RWPE2 (cell line): ENCODE results near the gene CCSAP.
"Not testable (repeated sequence)": the region's sequence is repeated elsewhere in the genome, so short reads cannot be mapped to it uniquely, and the experiment has no call there.

ENCODE experiments used
- ATAC-seq: fragments of 200-7000 bp; cut with Tn5 transposase; 3 replicates; pipeline ENCODE4 v1.9.1; 2021; ENCODE audit warnings: low read depth
- DNase-seq: peaks from one replicate; pipeline ENCODE4 v3.0.0-alpha.2; 2020; ENCODE audit warnings: low spot score
- H3K27ac ChIP-seq: fragments of 450-650 bp; 2 replicates; pipeline ENCODE4 v1.5.1; 2017; ENCODE audit warnings: mild to moderate bottlenecking; ENCODE audit not compliant: poor library complexity, severe bottlenecking
- H3K27me3 ChIP-seq: fragments of 250-450 bp; sonication (Bioruptor Pico); 2 replicates; pipeline ENCODE4 v1.5.1; 2021; ENCODE audit warnings: mild to moderate bottlenecking, moderate library complexity; ENCODE audit not compliant: insufficient read depth, poor library complexity, severe bottlenecking
- H3K36me3 ChIP-seq: fragments of 250-450 bp; sonication (Bioruptor Pico); 2 replicates; pipeline ENCODE4 v1.5.1; 2020; ENCODE audit warnings: low read depth, mild to moderate bottlenecking, moderate library complexity
- H3K4me1 ChIP-seq: fragments of 250-450 bp; sonication (Bioruptor Pico); 2 replicates; pipeline ENCODE4 v1.5.1; 2021; ENCODE audit warnings: mild to moderate bottlenecking, moderate library complexity; ENCODE audit not compliant: insufficient read depth, poor library complexity, severe bottlenecking
- H3K4me3 ChIP-seq: fragments of 250-450 bp; sonication (Bioruptor Pico); 2 replicates; pipeline ENCODE4 v1.5.1; 2021; ENCODE audit warnings: mild to moderate bottlenecking, moderate library complexity; ENCODE audit not compliant: severe bottlenecking
- H3K9me3 ChIP-seq: fragments of 250-450 bp; sonication (Bioruptor Pico); 2 replicates; pipeline ENCODE4 v1.5.1; 2021; ENCODE audit warnings: mild to moderate bottlenecking, moderate library complexity; ENCODE audit not compliant: severe bottlenecking
- TF ChIP-seq, protein P1 (sequence below): fragments of 450-650 bp; IDR thresholded peaks from one replicate; pipeline ENCODE4 v1.5.1; 2017; ENCODE audit warnings: mild to moderate bottlenecking, moderate library complexity; ENCODE audit not compliant: poor library complexity, severe bottlenecking

Gene CCSAP

GRCh38 chr1:229296541-229296941 is 46.3 kb downstream of the CCSAP start:
- Histone ChIP-seq H3K9me3 (no peaks in the 10 kb centered on the region), H3K4me3 (no peak overlapping the region), H3K27me3 (no peaks in the 10 kb centered on the region), H3K4me1 (no peaks in the 10 kb centered on the region), H3K27ac (no peak overlapping the region), H3K36me3 (peaks cover 10% of the 10 kb centered on the region; the same call in 1 of the 2 replicates)
- no peak for DNase-seq
- TF ChIP-seq, protein P1, sequence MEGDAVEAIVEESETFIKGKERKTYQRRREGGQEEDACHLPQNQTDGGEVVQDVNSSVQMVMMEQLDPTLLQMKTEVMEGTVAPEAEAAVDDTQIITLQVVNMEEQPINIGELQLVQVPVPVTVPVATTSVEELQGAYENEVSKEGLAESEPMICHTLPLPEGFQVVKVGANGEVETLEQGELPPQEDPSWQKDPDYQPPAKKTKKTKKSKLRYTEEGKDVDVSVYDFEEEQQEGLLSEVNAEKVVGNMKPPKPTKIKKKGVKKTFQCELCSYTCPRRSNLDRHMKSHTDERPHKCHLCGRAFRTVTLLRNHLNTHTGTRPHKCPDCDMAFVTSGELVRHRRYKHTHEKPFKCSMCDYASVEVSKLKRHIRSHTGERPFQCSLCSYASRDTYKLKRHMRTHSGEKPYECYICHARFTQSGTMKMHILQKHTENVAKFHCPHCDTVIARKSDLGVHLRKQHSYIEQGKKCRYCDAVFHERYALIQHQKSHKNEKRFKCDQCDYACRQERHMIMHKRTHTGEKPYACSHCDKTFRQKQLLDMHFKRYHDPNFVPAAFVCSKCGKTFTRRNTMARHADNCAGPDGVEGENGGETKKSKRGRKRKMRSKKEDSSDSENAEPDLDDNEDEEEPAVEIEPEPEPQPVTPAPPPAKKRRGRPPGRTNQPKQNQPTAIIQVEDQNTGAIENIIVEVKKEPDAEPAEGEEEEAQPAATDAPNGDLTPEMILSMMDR = no peak
- ATAC-seq = peak; percentile 64

GRCh38 chr1:229295745-229296144 is 47.1 kb downstream of the CCSAP start:
- peaks cover 10% of the 10 kb centered on the region; the same call in 1 of the 2 replicates for H3K36me3 ChIP-seq
- H3K27me3 ChIP-seq = no peaks in the 10 kb centered on the region
- H3K4me3 ChIP-seq = no peak overlapping the region
- no peak overlapping the region for H3K27ac ChIP-seq
- H3K9me3 ChIP-seq = no peaks in the 10 kb centered on the region
- ATAC-seq (no peak), DNase-seq (no peak)
- H3K4me1 ChIP-seq = no peaks in the 10 kb centered on the region
- TF ChIP-seq, protein P1 = no peak

- Histone ChIP-seq H3K4me3 (no peak overlapping the region), H3K9me3 (no peaks in the 10 kb centered on the region), H3K27ac (no peak overlapping the region), H3K36me3 (peaks cover 10% of the 10 kb centered on the region; the same call in 1 of the 2 replicates), H3K27me3 (no peaks in the 10 kb centered on the region), H3K4me1 (no peaks in the 10 kb centered on the region)
- TF ChIP-seq, protein P1 = no peak
- no peak for DNase-seq
- ATAC-seq = no peak
Measured at GRCh38 chr1:229293528-229294204, 49.2 kb downstream of the CCSAP start.

DNA sequence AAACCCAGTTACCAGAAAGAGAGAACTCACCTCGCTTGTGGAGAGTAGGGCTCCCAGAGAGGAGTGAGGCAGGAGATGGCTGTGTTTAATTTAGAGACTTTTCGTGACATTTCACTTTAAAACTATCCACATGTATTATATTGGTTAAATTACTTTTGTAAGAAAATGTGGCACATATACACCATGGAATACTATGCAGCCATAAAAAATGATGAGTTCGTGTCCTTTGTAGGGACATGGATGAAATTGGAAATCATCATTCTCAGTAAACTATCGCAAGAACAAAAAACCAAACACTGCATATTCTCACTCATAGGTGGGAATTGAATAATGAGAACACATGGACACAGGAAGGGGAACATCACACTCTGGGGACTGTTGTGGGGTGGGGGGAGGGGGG is 51.2 kb downstream of the CCSAP start:
- not testable (repeated sequence) for H3K27me3 ChIP-seq, DNase-seq, H3K4me3 ChIP-seq, H3K4me1 ChIP-seq, H3K9me3 ChIP-seq, H3K27ac ChIP-seq, ATAC-seq, H3K36me3 ChIP-seq

GRCh38 chr1:229288516-229288915 is 54.3 kb downstream of the CCSAP start:
- DNase-seq (no peak), ATAC-seq (no peak)
- Histone ChIP-seq H3K27ac (no peak overlapping the region), H3K4me1 (no peaks in the 10 kb centered on the region), H3K4me3 (no peak overlapping the region), H3K9me3 (no peaks in the 10 kb centered on the region), H3K27me3 (no peaks in the 10 kb centered on the region), H3K36me3 (no peaks in the 10 kb centered on the region)
- TF ChIP-seq, protein P1 = no peak
